HCT116 (cell line): ENCODE measurements around the gene SHISA7. TPM values are rescaled to one million over a fixed set of nuclear protein-coding genes. Genes with fewer than 3 reads are reported as not detected.
"Not testable (repeated sequence)": the region's sequence is repeated elsewhere in the genome, so short reads cannot be mapped to it uniquely, and the experiment has no call there.

Experiments used
- ATAC-seq: fragments of 200-7000 bp; cut with Tn5 transposase; 2 replicates; pipeline ENCODE4 v1.9.1; 2020; ENCODE audit warnings: mild to moderate bottlenecking, moderate library complexity
- BruUV-seq: library from RNA; stranded (reverse); fragments of 400-500 nt; replicated peaks from 2 replicates; lab custom pipeline; 2021; lab: Mats Ljungman, UMichigan
- CTCF ChIA-PET: fragments of 300-600 bp; sonication (Branson Sonifier 250); formaldehyde crosslinking; loops from one replicate; lab custom pipeline; 2021; ENCODE audit warnings: antibody characterized with exemption; lab: Charles Lee
- POLR2A ChIA-PET: fragments of 300-600, 350-600 bp; sonication (Branson Sonifier 250); formaldehyde crosslinking; loops from one replicate; lab custom pipeline; 2021; ENCODE audit warnings: antibody characterized with exemption; lab: Charles Lee
- RAD21 ChIA-PET, 2 experiments: fragments of 300-600 bp; sonication (Branson Sonifier 250); formaldehyde crosslinking; loops; one replicate each; lab custom pipeline; 2023; ENCODE audit warnings: low total read pairs in 2 of 2; ENCODE audit not compliant: uncharacterized antibody in 2 of 2, unreplicated experiment in 2 of 2, low non-redundant PET in 1 of 2; lab: Charles Lee
- DNase-seq: peaks from one replicate; pipeline ENCODE4 v3.0.0-alpha.2; 2010; ENCODE audit warnings: low read depth, low spot score
- H2AFZ ChIP-seq: fragments of 200-600 bp; shearing (Covaris generic), sonication (generic); 2 replicates; pipeline ENCODE4 v1.6.1; 2017; ENCODE audit warnings: low read depth, mixed run types, mixed read lengths, antibody characterized with exemption, low read length; ENCODE audit not compliant: poor library complexity, severe bottlenecking
- H3K27ac ChIP-seq: 2 replicates; pipeline ENCODE4 v1.5.1; 2012; ENCODE audit warnings: low read depth, low read length
- H3K27me3 ChIP-seq: fragments of 200-600 bp; sonication (generic); 2 replicates; pipeline ENCODE4 v1.6.1; 2016; ENCODE audit warnings: mixed run types, low read length, mixed read lengths; ENCODE audit not compliant: insufficient read depth
- H3K36me3 ChIP-seq, 2 experiments: fragments of 200-500 bp in 1 of 2; fragments of 200-600 bp in 1 of 2; sonication (Bioruptor generic) in 1 of 2; sonication (generic) in 1 of 2; 2 replicates each; pipeline versions ENCODE4 v1.5.1 to v1.6.1; 2014 to 2016; ENCODE audit warnings: low read length in 2 of 2, inconsistent platforms in 1 of 2, mixed read lengths in 1 of 2, mixed run types in 1 of 2; ENCODE audit not compliant: insufficient read depth in 2 of 2, control insufficient read depth in 1 of 2
- H3K4me1 ChIP-seq, 2 experiments: fragments of 200-600 bp in 1 of 2; sonication (generic) in 1 of 2; 2 replicates each; pipeline versions ENCODE4 v1.5.1 to v1.6.1; 2012 to 2017; ENCODE audit warnings: low read length in 2 of 2, inconsistent platforms in 1 of 2, mild to moderate bottlenecking in 1 of 2, mixed read lengths in 1 of 2, mixed run types in 1 of 2, moderate library complexity in 1 of 2; ENCODE audit not compliant: insufficient read depth in 2 of 2, control insufficient read depth in 1 of 2
- H3K4me2 ChIP-seq: fragments of 200-600 bp; sonication (generic); 2 replicates; pipeline ENCODE4 v1.6.1; 2017; ENCODE audit warnings: mixed run types, low read length, mixed read lengths
- H3K4me3 ChIP-seq, 2 experiments: fragments of 200-600 bp in 1 of 2; sonication (generic) in 1 of 2; replicated peaks in 1 of 2; 2 replicates each; pipeline ENCODE4 v1.5.1; 2011 to 2016; ENCODE audit warnings: low read length in 2 of 2, control low read depth in 1 of 2, low read depth in 1 of 2, mild to moderate bottlenecking in 1 of 2, mixed read lengths in 1 of 2, mixed run types in 1 of 2
- H3K79me2 ChIP-seq: fragments of 200-600 bp; sonication (generic); 2 replicates; pipeline ENCODE4 v1.6.1; 2017; ENCODE audit warnings: mild to moderate bottlenecking, mixed run types, low read length, moderate library complexity, mixed read lengths; ENCODE audit not compliant: insufficient read depth
- H3K9ac ChIP-seq: fragments of 200-600 bp; sonication (generic); 2 replicates; pipeline ENCODE4 v1.6.1; 2016; ENCODE audit warnings: low read length, mixed read lengths
- H3K9me2 ChIP-seq: fragments of 200-600 bp; sonication (generic), shearing (Covaris generic); 2 replicates; pipeline ENCODE4 v1.6.1; 2017; ENCODE audit warnings: mixed run types, mild to moderate bottlenecking, moderate library complexity; ENCODE audit not compliant: insufficient read depth
- H3K9me3 ChIP-seq, 2 experiments: fragments of 200-500 bp in 1 of 2; fragments of 200-600 bp in 1 of 2; sonication (Bioruptor generic) in 1 of 2; sonication (generic) in 1 of 2; 2 replicates each; pipeline ENCODE4 v1.6.1; 2014 to 2017; ENCODE audit warnings: low read length in 2 of 2, mixed read lengths in 2 of 2, inconsistent platforms in 1 of 2, low read depth in 1 of 2, mild to moderate bottlenecking in 1 of 2, mixed run types in 1 of 2, moderate library complexity in 1 of 2; ENCODE audit not compliant: control insufficient read depth in 1 of 2, insufficient read depth in 1 of 2
- H4K20me1 ChIP-seq: fragments of 200-600 bp; sonication (generic), shearing (Covaris generic); 2 replicates; pipeline ENCODE4 v1.6.1; 2017; ENCODE audit warnings: mixed run types, mild to moderate bottlenecking, moderate library complexity; ENCODE audit not compliant: insufficient read depth
- CEBPB ChIP-seq: IDR thresholded peaks from 2 replicates; pipeline ENCODE4 v1.6.1; 2012; ENCODE audit warnings: low read depth
- ELF1 ChIP-seq: IDR thresholded peaks from 2 replicates; pipeline ENCODE4 v1.6.1; 2012; ENCODE audit warnings: low read depth, borderline replicate concordance
- POLR2A ChIP-seq: IDR thresholded peaks from 2 replicates; pipeline ENCODE4 v1.7.0; 2011; ENCODE audit warnings: borderline replicate concordance; ENCODE audit not compliant: insufficient read depth, insufficient read length; ENCODE audit errors: extremely low read depth
- POLR2AphosphoS5 ChIP-seq: IDR thresholded peaks from 2 replicates; pipeline ENCODE4 v1.6.1; 2011; ENCODE audit warnings: mild to moderate bottlenecking, low read depth, low read length, moderate library complexity
- SIN3A ChIP-seq: IDR thresholded peaks from 2 replicates; pipeline ENCODE4 v1.6.1; 2012; ENCODE audit warnings: low read depth
- TCF7L2 ChIP-seq: IDR thresholded peaks from 2 replicates; pipeline ENCODE4 v1.7.0; 2011; ENCODE audit warnings: borderline replicate concordance, inconsistent platforms; ENCODE audit not compliant: insufficient read depth, insufficient read length; ENCODE audit errors: extremely low read depth
- YY1 ChIP-seq: IDR thresholded peaks from 2 replicates; pipeline ENCODE4 v1.6.1; 2011; ENCODE audit warnings: low read length, low read depth, moderate library complexity, mild to moderate bottlenecking; ENCODE audit not compliant: insufficient replicate concordance; ENCODE audit errors: extremely low read depth
- ZFX ChIP-seq: fragments of 450-650 bp; IDR thresholded peaks from 2 replicates; pipeline ENCODE4 v1.6.1; 2017
- intact Hi-C: fragments of 100-400 bp; cut with micrococcal nuclease; formaldehyde crosslinking; loops from 2 replicates; pipeline ENCODE4 v1.10.0; 2022
- total RNA-seq: library from RNA; stranded (reverse); gene quantifications from one replicate; pipeline ENCODE4 v1.2.1, GENCODE V29; 2021; ENCODE audit not compliant: unreplicated experiment
- TF ChIP-seq, protein P1 (sequence below): IDR thresholded peaks from 2 replicates; pipeline ENCODE4 v1.6.1; 2011; ENCODE audit warnings: mild to moderate bottlenecking, low read length, moderate library complexity; ENCODE audit not compliant: insufficient replicate concordance; ENCODE audit errors: extremely low read depth
- TF ChIP-seq, protein P2 (sequence below), 3 experiments: fragments of 200-600 bp in 1 of 3; sonication (generic) in 1 of 3; IDR thresholded peaks in 2 of 3; conservative IDR thresholded peaks in 1 of 3; 2 replicates each; pipeline ENCODE4 v1.5.1; 2012 to 2017; ENCODE audit warnings: low read depth in 2 of 3, low read length in 2 of 3, antibody characterized with exemption in 1 of 3, borderline replicate concordance in 1 of 3, control low read depth in 1 of 3, mild to moderate bottlenecking in 1 of 3, mixed read lengths in 1 of 3, mixed run types in 1 of 3, moderate library complexity in 1 of 3; ENCODE audit not compliant: insufficient read depth in 1 of 3

SHISA7 gene
- total RNA-seq, 1 experiment from 2014 or later: not detected

DNA sequence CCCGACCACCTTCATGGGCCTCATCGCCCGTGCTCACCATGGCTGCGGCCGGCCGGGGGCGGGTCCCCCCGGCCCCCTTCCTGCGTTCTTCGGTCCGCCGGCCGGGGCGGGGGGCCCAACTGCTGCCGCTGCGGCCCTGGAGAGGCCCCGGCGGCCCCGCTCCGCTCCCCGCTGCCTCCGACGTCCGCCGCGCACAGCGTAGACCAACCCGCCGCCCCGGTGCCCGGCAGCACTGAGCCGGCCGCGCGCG lies 35.6 kb downstream of the SHISA7 start, which contains the start of gene UBE2S:
Gene UBE2S (minus strand): TSS at position 239 of the 250 bp plus-strand sequence. CDS start 199 bp downstream, at position 40.
- H3K27me3 ChIP-seq, intact Hi-C loops, H3K9me3 ChIP-seq, RAD21 ChIA-PET, H3K9me2 ChIP-seq, DNase-seq, BruUV-seq: not testable (repeated sequence)
- Histone ChIP-seq H3K27ac (peak within 1 kb of the TSS; percentile 95), H2AFZ (peak within 1 kb of the TSS; percentile 67), H3K4me1 (peaks cover 12 to 27% of the 10 kb centered on the region in 2 experiments), H3K36me3 (peaks cover 28 to 39% of the 10 kb centered on the region in 2 experiments), H3K4me3 (peak within 1 kb of the TSS; percentile 81 to 93), H3K79me2 (peaks cover 49% of the 10 kb centered on the region), H3K4me2 (peak within 1 kb of the TSS; percentile 83), H4K20me1 (peaks cover 16% of the 10 kb centered on the region; the same call in 1 of the 2 replicates), H3K9ac (peak within 1 kb of the TSS; percentile 99)
- TF ChIP-seq SIN3A: peak; percentile 90; the same call in 1 of the 2 replicates
- TF ChIP-seq POLR2A: peak; percentile 97
- TF ChIP-seq YY1: peak; percentile 64
- TF ChIP-seq ZFX: peak; percentile 91; the same call in 1 of the 2 replicates
- TF ChIP-seq POLR2AphosphoS5: peak; percentile 98
- CTCF ChIA-PET: interaction anchor here (2.0 kb wide), 1 partner anchor 261 kb away, joined by 6 read pairs; no protein-coding TSS in a partner anchor
- POLR2A ChIA-PET: interaction anchor here (0.6 to 1.8 kb wide), 23 partner anchors 8 to 327 kb away, joined by 3 to 17 read pairs (median 5); partner anchors contain the start of genes HSPBP1, ISOC2, PPP6R1 and TMEM238
- ATAC-seq: peak; percentile 78

DNA sequence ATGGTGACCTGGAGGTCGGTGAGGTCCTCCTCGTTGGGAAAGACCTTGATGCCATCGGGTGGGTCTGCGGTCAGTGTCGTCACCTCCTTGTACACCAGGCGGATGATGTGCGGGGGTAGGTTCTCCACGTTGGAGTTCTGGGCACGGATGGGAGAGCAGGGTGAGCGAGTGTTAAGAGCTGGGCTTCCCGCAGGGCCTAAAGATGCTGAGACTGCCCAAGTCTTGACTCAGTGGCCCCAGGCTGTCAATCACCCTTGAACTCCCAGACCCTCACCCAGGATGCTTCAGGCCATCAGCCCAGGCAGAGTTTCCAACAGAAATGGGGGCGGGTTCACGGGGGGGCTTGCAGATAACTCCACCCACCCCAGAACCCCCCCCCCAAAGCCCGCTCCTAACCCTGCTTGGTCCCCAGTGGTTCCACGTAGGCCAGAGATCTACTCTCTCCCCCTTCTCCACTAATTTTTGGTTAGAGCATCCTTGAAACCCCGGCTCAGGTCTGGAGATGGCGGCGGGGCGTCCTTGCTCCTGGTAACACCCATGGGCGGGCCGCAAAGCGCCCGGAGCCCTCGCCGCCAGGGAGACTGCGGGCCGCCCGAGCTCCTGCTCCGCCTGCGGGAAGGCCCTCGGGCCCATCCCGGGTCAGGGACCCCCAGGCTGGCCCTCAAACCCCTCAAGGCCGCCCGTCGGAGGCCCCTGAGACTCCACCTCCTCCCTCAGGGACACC lies 36.1 kb downstream of the SHISA7 start:
- Histone ChIP-seq H3K4me1 (peaks cover 12 to 27% of the 10 kb centered on the region in 2 experiments), H3K4me2 (peak overlapping the region; percentile 83), H3K27me3 (no peaks in the 10 kb centered on the region), H3K9ac (peak overlapping the region; percentile 99), H3K4me3 (peak overlapping the region; percentile 81 to 93), H3K36me3 (peaks cover 33 to 43% of the 10 kb centered on the region in 2 experiments), H3K79me2 (peaks cover 54% of the 10 kb centered on the region), H3K9me3 (no peaks in the 10 kb centered on the region), H2AFZ (no peak overlapping the region), H3K9me2 (no peaks in the 10 kb centered on the region), H4K20me1 (peaks cover 17% of the 10 kb centered on the region; the same call in 1 of the 2 replicates), H3K27ac (peak overlapping the region; percentile 95)
- ChIA-PET RAD21 (no interaction called here), CTCF (interaction anchor here (2.0 kb wide), 1 partner anchor 261 kb away, joined by 6 read pairs; no protein-coding TSS in a partner anchor), POLR2A (interaction anchor here (0.6 to 1.9 kb wide), 20 partner anchors 8 to 327 kb away, joined by 3 to 17 read pairs (median 6); partner anchors contain the start of genes HSPBP1, ISOC2, PPP6R1 and TMEM238)
- ATAC-seq: peak; percentile 3
- no peak for DNase-seq
- BruUV-seq: no TSS peak
- intact Hi-C loops: no loop called here
- TF ChIP-seq CEBPB (no peak), ELF1 (no peak), TCF7L2 (no peak), POLR2AphosphoS5 (no peak)
- TF ChIP-seq, protein P1, sequence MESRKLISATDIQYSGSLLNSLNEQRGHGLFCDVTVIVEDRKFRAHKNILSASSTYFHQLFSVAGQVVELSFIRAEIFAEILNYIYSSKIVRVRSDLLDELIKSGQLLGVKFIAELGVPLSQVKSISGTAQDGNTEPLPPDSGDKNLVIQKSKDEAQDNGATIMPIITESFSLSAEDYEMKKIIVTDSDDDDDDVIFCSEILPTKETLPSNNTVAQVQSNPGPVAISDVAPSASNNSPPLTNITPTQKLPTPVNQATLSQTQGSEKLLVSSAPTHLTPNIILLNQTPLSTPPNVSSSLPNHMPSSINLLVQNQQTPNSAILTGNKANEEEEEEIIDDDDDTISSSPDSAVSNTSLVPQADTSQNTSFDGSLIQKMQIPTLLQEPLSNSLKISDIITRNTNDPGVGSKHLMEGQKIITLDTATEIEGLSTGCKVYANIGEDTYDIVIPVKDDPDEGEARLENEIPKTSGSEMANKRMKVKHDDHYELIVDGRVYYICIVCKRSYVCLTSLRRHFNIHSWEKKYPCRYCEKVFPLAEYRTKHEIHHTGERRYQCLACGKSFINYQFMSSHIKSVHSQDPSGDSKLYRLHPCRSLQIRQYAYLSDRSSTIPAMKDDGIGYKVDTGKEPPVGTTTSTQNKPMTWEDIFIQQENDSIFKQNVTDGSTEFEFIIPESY: no peak
- TF ChIP-seq, protein P2, sequence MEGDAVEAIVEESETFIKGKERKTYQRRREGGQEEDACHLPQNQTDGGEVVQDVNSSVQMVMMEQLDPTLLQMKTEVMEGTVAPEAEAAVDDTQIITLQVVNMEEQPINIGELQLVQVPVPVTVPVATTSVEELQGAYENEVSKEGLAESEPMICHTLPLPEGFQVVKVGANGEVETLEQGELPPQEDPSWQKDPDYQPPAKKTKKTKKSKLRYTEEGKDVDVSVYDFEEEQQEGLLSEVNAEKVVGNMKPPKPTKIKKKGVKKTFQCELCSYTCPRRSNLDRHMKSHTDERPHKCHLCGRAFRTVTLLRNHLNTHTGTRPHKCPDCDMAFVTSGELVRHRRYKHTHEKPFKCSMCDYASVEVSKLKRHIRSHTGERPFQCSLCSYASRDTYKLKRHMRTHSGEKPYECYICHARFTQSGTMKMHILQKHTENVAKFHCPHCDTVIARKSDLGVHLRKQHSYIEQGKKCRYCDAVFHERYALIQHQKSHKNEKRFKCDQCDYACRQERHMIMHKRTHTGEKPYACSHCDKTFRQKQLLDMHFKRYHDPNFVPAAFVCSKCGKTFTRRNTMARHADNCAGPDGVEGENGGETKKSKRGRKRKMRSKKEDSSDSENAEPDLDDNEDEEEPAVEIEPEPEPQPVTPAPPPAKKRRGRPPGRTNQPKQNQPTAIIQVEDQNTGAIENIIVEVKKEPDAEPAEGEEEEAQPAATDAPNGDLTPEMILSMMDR (IDR thresholded peaks at IDR 0.05 in 2 of 3, conservative IDR thresholded peaks at IDR 0.05 in 1 of 3; ENCODE audit: borderline replicate concordance in 1 of 3, insufficient read depth in 1 of 3, low read depth in 2 of 3, low read length in 2 of 3): no peak
